Type B pancreatic cell (in vitro differentiated cells): ENCODE measurements around the gene SLC47A1. TPM values are rescaled to one million over a fixed set of nuclear protein-coding genes. Genes with fewer than 3 reads are reported as not detected.
A peak's percentile ranks its signal among the peaks of the same experiment; 100 is the strongest.
"Not testable (repeated sequence)": the region's sequence is repeated elsewhere in the genome, so short reads cannot be mapped to it uniquely, and the experiment has no call there.

Source experiments
- DNase-seq: peaks from one replicate; pipeline ENCODE4 v3.0.0; 2021; ENCODE audit warnings: mixed read lengths; ENCODE audit not compliant: unreplicated experiment; ENCODE audit errors: extremely low spot score
- H3K27ac Mint-ChIP-seq: 2 replicates; pipeline ENCODE4 v1.8.0; 2021; ENCODE audit warnings: mild to moderate bottlenecking, mixed read lengths
- H3K27me3 Mint-ChIP-seq: 2 replicates; pipeline ENCODE4 v1.8.0; 2021; ENCODE audit warnings: mixed read lengths
- H3K36me3 Mint-ChIP-seq: 2 replicates; pipeline ENCODE4 v1.8.0; 2021; ENCODE audit warnings: mixed read lengths
- H3K4me1 Mint-ChIP-seq: one replicate; pipeline ENCODE4 v1.8.0; 2021; ENCODE audit warnings: mixed read lengths; ENCODE audit not compliant: unreplicated experiment
- H3K4me3 Mint-ChIP-seq: 2 replicates; pipeline ENCODE4 v1.8.0; 2021; ENCODE audit warnings: mild to moderate bottlenecking, mixed read lengths
- H3K9me3 Mint-ChIP-seq: 2 replicates; pipeline ENCODE4 v1.8.0; 2021; ENCODE audit warnings: mixed read lengths
- CTCF ChIP-seq: fragments of 200-600 bp; sonication (generic); conservative IDR thresholded peaks from 2 replicates; pipeline ENCODE4 v1.5.0; 2021; ENCODE audit warnings: antibody characterized with exemption, mild to moderate bottlenecking
- total RNA-seq: library from RNA; stranded (reverse); gene quantifications from 2 replicates; pipeline ENCODE4 v1.2.1, GENCODE V29; 2021; ENCODE audit warnings: low replicate concordance

Gene SLC47A1
- total RNA-seq, 1 donor from 2014 or later, result 5.9 TPM

GRCh38 chr17:19494961-19495806 is 38.5 kb upstream of the SLC47A1 start:
- Mint-ChIP-seq H3K4me3 (no peak overlapping the region), H3K27ac (no peak overlapping the region), H3K4me1 (no peaks in the 10 kb centered on the region), H3K9me3 (no peaks in the 10 kb centered on the region), H3K36me3 (no peaks in the 10 kb centered on the region), H3K27me3 (no peaks in the 10 kb centered on the region)
- no peak for TF ChIP-seq CTCF
- no peak for DNase-seq

GRCh38 chr17:19495828-19496528 is 37.7 kb upstream of the SLC47A1 start:
- Mint-ChIP-seq H3K27me3 (no peaks in the 10 kb centered on the region), H3K27ac (no peak overlapping the region), H3K9me3 (no peaks in the 10 kb centered on the region), H3K36me3 (no peaks in the 10 kb centered on the region), H3K4me1 (no peaks in the 10 kb centered on the region), H3K4me3 (no peak overlapping the region)
- DNase-seq, result no peak
- TF ChIP-seq CTCF, result no peak

GRCh38 chr17:19497624-19498023 is 36.0 kb upstream of the SLC47A1 start:
- Mint-ChIP-seq H3K36me3 (no peaks in the 10 kb centered on the region), H3K9me3 (no peaks in the 10 kb centered on the region), H3K27ac (no peak overlapping the region), H3K27me3 (no peaks in the 10 kb centered on the region), H3K4me3 (no peak overlapping the region), H3K4me1 (no peaks in the 10 kb centered on the region)
- TF ChIP-seq CTCF, result no peak
- no peak for DNase-seq

- TF ChIP-seq CTCF, result no peak
- DNase-seq, result no peak
- H3K4me1 Mint-ChIP-seq, result no peaks in the 10 kb centered on the region
- H3K4me3 Mint-ChIP-seq, result no peak overlapping the region
- no peaks in the 10 kb centered on the region for H3K27me3 Mint-ChIP-seq
- no peak overlapping the region for H3K27ac Mint-ChIP-seq
- no peaks in the 10 kb centered on the region for H3K9me3 Mint-ChIP-seq
- H3K36me3 Mint-ChIP-seq, result no peaks in the 10 kb centered on the region
These were observed 32.4 kb upstream of the SLC47A1 start for GRCh38 chr17:19501219-19501618.

GRCh38 chr17:19502517-19502916 is 31.1 kb upstream of the SLC47A1 start:
- Mint-ChIP-seq H3K36me3 (no peaks in the 10 kb centered on the region), H3K27ac (no peak overlapping the region), H3K9me3 (no peaks in the 10 kb centered on the region)

GRCh38 chr17:19505561-19505960 is 28.1 kb upstream of the SLC47A1 start:
- DNase-seq, H3K36me3 Mint-ChIP-seq, H3K27ac Mint-ChIP-seq, H3K9me3 Mint-ChIP-seq, H3K4me1 Mint-ChIP-seq, H3K27me3 Mint-ChIP-seq: not testable (repeated sequence)
- H3K4me3 Mint-ChIP-seq, result peak overlapping the region; percentile 71

More at GRCh38 chr17:19502517-19502916, 31.1 kb upstream of the SLC47A1 start:
- no peak for DNase-seq
- Mint-ChIP-seq H3K27me3 (no peaks in the 10 kb centered on the region), H3K4me3 (no peak overlapping the region), H3K4me1 (no peaks in the 10 kb centered on the region)
- TF ChIP-seq CTCF, result no peak
